K562 (cell line): ENCODE results near the gene SCRN3. TPM values are rescaled to one million over a fixed set of nuclear protein-coding genes. Genes with fewer than 3 reads are reported as not detected.

ENCODE experiments used
- DACH1 ChIP-seq: fragments of 450-650 bp; IDR thresholded peaks from 2 replicates; pipeline ENCODE4 v1.6.1; 2018; ENCODE audit not compliant: partially characterized antibody
- EHMT2 ChIP-seq: fragments of 450-650 bp; IDR thresholded peaks from 2 replicates; pipeline ENCODE4 v1.6.1; 2018; ENCODE audit warnings: antibody characterized with exemption
- HMGXB4 ChIP-seq: sonication (generic); formaldehyde crosslinking; IDR thresholded peaks from 2 replicates; pipeline ENCODE4 v1.8.1; 2023; ENCODE audit warnings: mild to moderate bottlenecking, missing genetic modification reagents
- KAT8 ChIP-seq: fragments of 450-650 bp; IDR thresholded peaks from 2 replicates; pipeline ENCODE4 v1.6.1; 2016; ENCODE audit warnings: low read depth, mild to moderate bottlenecking
- KDM5B ChIP-seq: fragments of 200-600 bp; sonication (generic); IDR thresholded peaks from 2 replicates; pipeline ENCODE4 v1.6.1; 2012; ENCODE audit warnings: low read depth, mild to moderate bottlenecking, moderate library complexity, low read length, control low read depth, inconsistent platforms; ENCODE audit not compliant: insufficient replicate concordance
- MECOM ChIP-seq: fragments of 250-450 bp; sonication (Bioruptor Pico); IDR thresholded peaks from 2 replicates; pipeline ENCODE4 v1.8.0; 2022; ENCODE audit warnings: inconsistent platforms
- MTA3 ChIP-seq: fragments of 450-650 bp; formaldehyde crosslinking; IDR thresholded peaks from 2 replicates; pipeline ENCODE4 v1.6.1; 2017; ENCODE audit warnings: mild to moderate bottlenecking, borderline replicate concordance
- NCOA1 ChIP-seq: fragments of 450-650 bp; IDR thresholded peaks from 2 replicates; pipeline ENCODE4 v1.6.1; 2016; ENCODE audit warnings: low read depth
- NFE2 ChIP-seq: IDR thresholded peaks from 2 replicates; pipeline ENCODE4 v1.6.1; 2014; ENCODE audit warnings: antibody characterized with exemption, low read depth
- NRF1 ChIP-seq, 2 experiments: fragments of 450-650 bp; IDR thresholded peaks in 1 of 2; conservative IDR thresholded peaks in 1 of 2; 2 replicates each; pipeline ENCODE4 v1.6.1; 2014; ENCODE audit warnings: mild to moderate bottlenecking in 2 of 2
- SIRT6 ChIP-seq: IDR thresholded peaks from one replicate; pipeline ENCODE4 v1.6.1; 2012; ENCODE audit warnings: low read depth, mild to moderate bottlenecking, control low read depth, inconsistent platforms, low read length, moderate library complexity
- SUPT5H ChIP-seq: fragments of 450-650 bp; IDR thresholded peaks from 2 replicates; pipeline ENCODE4 v1.6.1; 2016
- TARDBP ChIP-seq: fragments of 450-650 bp; IDR thresholded peaks from 2 replicates; pipeline ENCODE4 v1.6.1; 2016
- TBL1XR1 ChIP-seq, 2 experiments: IDR thresholded peaks; 2 replicates each; pipeline ENCODE4 v1.6.1; 2012; ENCODE audit warnings: improper control_type of control experiment in 2 of 2, low read length in 2 of 2, mild to moderate bottlenecking in 1 of 2
- ZBTB11 ChIP-seq, 3 experiments: fragments of 200-800 bp in 1 of 3; fragments of 250-450 bp in 1 of 3; fragments of 450-650 bp in 1 of 3; sonication (Bioruptor Pico) in 1 of 3; sonication (Bioruptor generic) in 1 of 3; formaldehyde crosslinking in 1 of 3; IDR thresholded peaks; 2 replicates each; pipeline versions ENCODE4 v1.6.1 to v1.8.0; 2016 to 2022; ENCODE audit warnings: mild to moderate bottlenecking in 2 of 3, missing genetic modification characterization in 2 of 3, missing compliant biosample characterization in 1 of 3, moderate library complexity in 1 of 3
- ZNF165 ChIP-seq: fragments of 250-450 bp; sonication (Bioruptor Pico); IDR thresholded peaks from 2 replicates; pipeline ENCODE4 v1.4.0; 2020; ENCODE audit warnings: borderline replicate concordance
- ZNF324 ChIP-seq: fragments of 250-450 bp; sonication (Bioruptor Pico); IDR thresholded peaks from 2 replicates; pipeline ENCODE4 v1.4.0; 2020; ENCODE audit warnings: mild to moderate bottlenecking
- ZNF444 ChIP-seq: fragments of 250-450 bp; sonication (Bioruptor Pico); IDR thresholded peaks from 2 replicates; pipeline ENCODE4 v1.4.0; 2020; ENCODE audit warnings: mild to moderate bottlenecking, moderate library complexity
- ZNF696 ChIP-seq: fragments of 250-450 bp; sonication (Bioruptor Pico); conservative IDR thresholded peaks from 2 replicates; pipeline ENCODE4 v1.4.0; 2020; ENCODE audit warnings: mild to moderate bottlenecking, moderate library complexity
- ZNF707 ChIP-seq: fragments of 250-450 bp; sonication (Bioruptor Pico); conservative IDR thresholded peaks from 2 replicates; pipeline ENCODE4 v1.8.0; 2022; ENCODE audit warnings: inconsistent platforms, mild to moderate bottlenecking, moderate library complexity
- polyA plus RNA-seq, 8 experiments: library from polyadenylated mRNA; depleted of rRNA in 4 of 8; stranded (reverse) in 5 of 8; unstranded in 3 of 8; fragments of >200 nt; fragmentation: Nextera tagmentation in 2 of 8; fragmentation: Illumina TruSeq in 1 of 8; extraction: Ambion mirVana in 2 of 8; extraction: Trizol in 1 of 8; gene quantifications; 2 replicates each; pipeline versions ENCODE4 v1.2.1 to v1.2.3, GENCODE V29; 2011 to 2014; ENCODE audit warnings: inconsistent platforms in 1 of 8, missing spikeins in 1 of 8
- total RNA-seq, 7 experiments: library from RNA; depleted of rRNA in 6 of 7; stranded (reverse); fragments of >200 nt in 6 of 7; fragmentation: Illumina TruSeq in 2 of 7; extraction: Trizol in 2 of 7; gene quantifications; 2 replicates each; pipeline versions ENCODE4 v1.2.1 to v1.2.3, GENCODE V29; 2011 to 2021; ENCODE audit warnings: low replicate concordance in 1 of 7
- TF ChIP-seq, protein P1 (sequence below): fragments of 150-350 bp; IDR thresholded peaks from 2 replicates; pipeline ENCODE4 v1.6.1; 2014; ENCODE audit warnings: low read depth, mild to moderate bottlenecking, low read length, borderline replicate concordance

SCRN3 gene
- total and polyA plus RNA-seq, 9 of the 15 experiments (the other 6 are each of a cell fraction or from before 2014, with no cell fraction given) = 7.7 to 21.8 (median 20.0) TPM

DNA sequence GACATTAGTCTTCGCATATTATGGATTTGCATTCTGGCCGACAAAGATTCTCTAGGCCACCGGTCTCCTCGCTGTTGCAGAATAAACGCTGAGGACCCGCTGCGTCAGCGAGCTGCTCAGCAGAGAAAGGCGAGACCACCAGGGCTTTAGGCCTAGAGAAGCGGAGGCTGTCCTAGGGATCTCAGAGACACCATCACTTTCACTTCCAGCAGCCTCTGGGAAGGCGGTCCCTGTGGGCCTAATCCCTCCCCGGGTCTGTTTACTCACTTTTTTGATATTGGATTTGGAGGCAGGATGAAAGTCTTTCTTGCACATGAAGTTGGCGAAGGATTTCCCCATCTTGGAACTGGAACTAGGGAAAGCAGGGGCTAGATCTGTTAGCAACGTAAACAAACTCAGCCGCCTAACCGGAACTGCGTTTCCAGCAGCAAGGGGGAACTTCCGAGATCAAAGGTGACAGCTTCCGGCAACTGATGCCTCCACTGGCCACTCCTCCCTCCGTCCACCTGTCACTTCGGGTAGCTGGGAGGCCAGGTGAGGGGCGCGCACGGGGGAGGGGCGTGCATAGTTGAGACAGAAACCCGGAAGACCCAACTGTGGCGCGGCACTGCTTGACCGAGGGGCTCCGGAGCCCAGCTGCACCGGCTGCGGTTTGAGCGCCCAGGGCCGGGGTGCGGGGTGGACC lies at the start of gene SCRN3 (continued):
- no peak for TF ChIP-seq HMGXB4 (CRISPR knock-in tag)
- TF ChIP-seq KAT8 = 0 out of 2 replicates have a peak, but pooled peaks have one; percentile 80
- no peak for TF ChIP-seq MECOM (CRISPR knock-in tag)
- TF ChIP-seq ZBTB11 (CRISPR knock-in tag; IDR thresholded peaks at IDR 0.05) = peak in 1 of 3 experiments; percentile 87; a peak in 2 of 6 replicates
- TF ChIP-seq ZNF444 (CRISPR knock-in tag) = no peak
- peak; percentile 79 for TF ChIP-seq SUPT5H
- peak; percentile 64; the same call in 1 of the 2 replicates for TF ChIP-seq MTA3
- TF ChIP-seq EHMT2 = peak; percentile 89
- no peak for TF ChIP-seq ZNF696 (CRISPR knock-in tag)
- TF ChIP-seq TARDBP = peak; percentile 34; the same call in 1 of the 2 replicates
- TF ChIP-seq NFE2 = no peak
- peak in 1 of 2 experiments; percentile 37; a peak in 1 of 4 replicates for TF ChIP-seq TBL1XR1 (IDR thresholded peaks at IDR 0.05; ENCODE audit: low read length in 2 of 2)
- TF ChIP-seq NCOA1 = peak; percentile 78
- TF ChIP-seq KDM5B = peak; percentile 83
- TF ChIP-seq, protein P1, sequence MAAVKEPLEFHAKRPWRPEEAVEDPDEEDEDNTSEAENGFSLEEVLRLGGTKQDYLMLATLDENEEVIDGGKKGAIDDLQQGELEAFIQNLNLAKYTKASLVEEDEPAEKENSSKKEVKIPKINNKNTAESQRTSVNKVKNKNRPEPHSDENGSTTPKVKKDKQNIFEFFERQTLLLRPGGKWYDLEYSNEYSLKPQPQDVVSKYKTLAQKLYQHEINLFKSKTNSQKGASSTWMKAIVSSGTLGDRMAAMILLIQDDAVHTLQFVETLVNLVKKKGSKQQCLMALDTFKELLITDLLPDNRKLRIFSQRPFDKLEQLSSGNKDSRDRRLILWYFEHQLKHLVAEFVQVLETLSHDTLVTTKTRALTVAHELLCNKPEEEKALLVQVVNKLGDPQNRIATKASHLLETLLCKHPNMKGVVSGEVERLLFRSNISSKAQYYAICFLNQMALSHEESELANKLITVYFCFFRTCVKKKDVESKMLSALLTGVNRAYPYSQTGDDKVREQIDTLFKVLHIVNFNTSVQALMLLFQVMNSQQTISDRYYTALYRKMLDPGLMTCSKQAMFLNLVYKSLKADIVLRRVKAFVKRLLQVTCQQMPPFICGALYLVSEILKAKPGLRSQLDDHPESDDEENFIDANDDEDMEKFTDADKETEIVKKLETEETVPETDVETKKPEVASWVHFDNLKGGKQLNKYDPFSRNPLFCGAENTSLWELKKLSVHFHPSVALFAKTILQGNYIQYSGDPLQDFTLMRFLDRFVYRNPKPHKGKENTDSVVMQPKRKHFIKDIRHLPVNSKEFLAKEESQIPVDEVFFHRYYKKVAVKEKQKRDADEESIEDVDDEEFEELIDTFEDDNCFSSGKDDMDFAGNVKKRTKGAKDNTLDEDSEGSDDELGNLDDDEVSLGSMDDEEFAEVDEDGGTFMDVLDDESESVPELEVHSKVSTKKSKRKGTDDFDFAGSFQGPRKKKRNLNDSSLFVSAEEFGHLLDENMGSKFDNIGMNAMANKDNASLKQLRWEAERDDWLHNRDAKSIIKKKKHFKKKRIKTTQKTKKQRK = no peak
- TF ChIP-seq DACH1 = peak; percentile 18
- TF ChIP-seq ZNF707 = no peak
- peak; percentile 17 to 28; a peak in 2 of 4 replicates for TF ChIP-seq NRF1 (conservative IDR thresholded peaks at IDR 0.05 in 1 of 2, IDR thresholded peaks at IDR 0.05 in 1 of 2)
- TF ChIP-seq SIRT6 = no peak
- no peak for TF ChIP-seq ZNF165 (CRISPR knock-in tag)
- no peak for TF ChIP-seq ZNF324 (CRISPR knock-in tag)
